GM23338 (cell line): Measurements from ENCODE around the gene DOCK1. TPM values are rescaled to one million over a fixed set of nuclear protein-coding genes. Genes with fewer than 3 reads are reported as not detected.
A peak's percentile ranks its signal among the peaks of the same experiment; 100 is the strongest.

Source experiments
- ATAC-seq: fragments of 200-7000 bp; cut with Tn5 transposase; 3 replicates; pipeline ENCODE4 v1.9.1; 2020
- DNase-seq: peaks from one replicate; pipeline ENCODE4 v3.0.0-alpha.2; 2015; ENCODE audit warnings: low spot score
- H2AFZ ChIP-seq: fragments of 200-600 bp; sonication (generic); 2 replicates; pipeline ENCODE4 v1.8.0; 2016; ENCODE audit warnings: antibody characterized with exemption, mild to moderate bottlenecking, moderate library complexity
- H3F3A ChIP-seq: fragments of 200-600 bp; sonication (generic); replicated peaks from 2 replicates; pipeline ENCODE4 v1.8.0; 2017; ENCODE audit warnings: antibody characterized with exemption, mixed run types, low read depth
- H3K27ac ChIP-seq: fragments of 200-600 bp; sonication (generic); 2 replicates; pipeline ENCODE4 v1.6.1; 2016; ENCODE audit warnings: low read depth
- H3K27me3 ChIP-seq: fragments of 200-600 bp; sonication (generic); 2 replicates; pipeline ENCODE4 v1.8.0; 2016; ENCODE audit warnings: mild to moderate bottlenecking, mixed run types, moderate library complexity; ENCODE audit not compliant: insufficient read depth
- H3K36me3 ChIP-seq: fragments of 200-600 bp; sonication (generic); 2 replicates; pipeline ENCODE4 v1.8.0; 2016; ENCODE audit warnings: mild to moderate bottlenecking; ENCODE audit not compliant: insufficient read depth
- H3K4me1 ChIP-seq: fragments of 200-600 bp; sonication (generic); 2 replicates; pipeline ENCODE4 v1.8.0; 2016; ENCODE audit warnings: mild to moderate bottlenecking, moderate library complexity; ENCODE audit not compliant: insufficient read depth
- H3K4me2 ChIP-seq: fragments of 200-600 bp; sonication (generic); 2 replicates; pipeline ENCODE4 v1.7.1; 2017; ENCODE audit warnings: mixed run types
- H3K4me3 ChIP-seq: fragments of 200-600 bp; sonication (generic); 2 replicates; pipeline ENCODE4 v1.6.1; 2016; ENCODE audit warnings: mixed run types
- H3K79me2 ChIP-seq: fragments of 200-600 bp; sonication (generic); replicated peaks from 2 replicates; pipeline ENCODE4 v1.8.0; 2017; ENCODE audit warnings: mild to moderate bottlenecking; ENCODE audit not compliant: insufficient read depth
- H3K9me2 ChIP-seq: fragments of 200-600 bp; sonication (generic); 2 replicates; pipeline ENCODE4 v1.8.0; 2017; ENCODE audit not compliant: insufficient read depth
- H4K20me1 ChIP-seq: fragments of 200-600 bp; sonication (generic); replicated peaks from 2 replicates; pipeline ENCODE4 v1.8.0; 2017; ENCODE audit warnings: mild to moderate bottlenecking; ENCODE audit not compliant: insufficient read depth
- H3K27ac Mint-ChIP-seq: 2 replicates; pipeline ENCODE4 v1.8.0; 2020; ENCODE audit warnings: inconsistent platforms, mild to moderate bottlenecking, moderate library complexity, mixed read lengths
- H3K27me3 Mint-ChIP-seq: 3 replicates; pipeline ENCODE4 v1.8.0; 2022; ENCODE audit warnings: low read depth, mild to moderate bottlenecking, moderate library complexity, mixed read lengths, inconsistent platforms; ENCODE audit not compliant: insufficient read depth, poor library complexity
- H3K36me3 Mint-ChIP-seq: 3 replicates; pipeline ENCODE4 v1.8.0; 2021; ENCODE audit warnings: low read depth, mild to moderate bottlenecking, inconsistent platforms, moderate library complexity, mixed read lengths
- H3K4me1 Mint-ChIP-seq: 3 replicates; pipeline ENCODE4 v1.8.0; 2020; ENCODE audit warnings: mild to moderate bottlenecking, inconsistent platforms, mixed read lengths
- H3K4me3 Mint-ChIP-seq: 3 replicates; pipeline ENCODE4 v1.8.0; 2021; ENCODE audit warnings: moderate library complexity, mild to moderate bottlenecking, inconsistent platforms, mixed read lengths
- H3K9me3 Mint-ChIP-seq: 3 replicates; pipeline ENCODE4 v1.8.0; 2020; ENCODE audit warnings: moderate library complexity, mild to moderate bottlenecking, inconsistent platforms, mixed read lengths
- EZH2 ChIP-seq: fragments of 200-600 bp; sonication (generic); IDR thresholded peaks from one replicate; pipeline ENCODE4 v1.8.0; 2017; ENCODE audit warnings: antibody characterized with exemption, mild to moderate bottlenecking, low read depth; ENCODE audit not compliant: unreplicated experiment
- JUNB ChIP-seq: IDR thresholded peaks from one replicate; pipeline ENCODE4 v1.6.1; 2016; ENCODE audit warnings: antibody characterized with exemption; ENCODE audit not compliant: unreplicated experiment
- NANOG ChIP-seq: IDR thresholded peaks from 2 replicates; pipeline ENCODE4 v1.6.1; 2016; ENCODE audit warnings: antibody characterized with exemption, borderline replicate concordance
- POLR2AphosphoS5 ChIP-seq: IDR thresholded peaks from 2 replicates; pipeline ENCODE4 v1.6.1; 2016; ENCODE audit warnings: antibody characterized with exemption, low read depth
- REST ChIP-seq: IDR thresholded peaks from one replicate; pipeline ENCODE4 v1.6.1; 2018; ENCODE audit warnings: antibody characterized with exemption; ENCODE audit not compliant: unreplicated experiment
- STAT1 ChIP-seq: IDR thresholded peaks from one replicate; pipeline ENCODE4 v1.6.1; 2016; ENCODE audit warnings: antibody characterized with exemption; ENCODE audit not compliant: unreplicated experiment
- ZNF114 ChIP-seq: fragments of 250-450 bp; sonication (Bioruptor Pico); IDR thresholded peaks from 2 replicates; pipeline ENCODE4 v1.5.0; 2020; ENCODE audit warnings: mild to moderate bottlenecking, moderate library complexity
- ZNF331 ChIP-seq: fragments of 250-450 bp; sonication (Bioruptor Pico); IDR thresholded peaks from 2 replicates; pipeline ENCODE4 v1.5.0; 2020; ENCODE audit warnings: low read depth, mild to moderate bottlenecking, moderate library complexity
- polyA plus RNA-seq: library from polyadenylated mRNA; unstranded; fragments of >200 nt; fragmentation: Nextera tagmentation; extraction: Ambion mirVana; gene quantifications from 2 replicates; pipeline ENCODE4 v1.2.1, GENCODE V29; 2016
- total RNA-seq: library from RNA; depleted of rRNA; stranded (reverse); fragments of >200 nt; shearing (Covaris generic); gene quantifications from 2 replicates; pipeline ENCODE4 v1.2.3, GENCODE V29; 2014
- TF ChIP-seq, protein P1 (sequence below): fragments of 250-450 bp; sonication (Bioruptor Pico); IDR thresholded peaks from 2 replicates; pipeline ENCODE4 v1.5.0; 2020; ENCODE audit warnings: mild to moderate bottlenecking, moderate library complexity
- TF ChIP-seq, protein P2 (sequence below), 2 experiments: fragments of 200-600 bp in 1 of 2; sonication (generic) in 1 of 2; conservative IDR thresholded peaks; 2 replicates each; pipeline versions ENCODE4 v1.5.1 to v1.6.1; 2016 to 2017; ENCODE audit warnings: antibody characterized with exemption in 2 of 2, low read depth in 2 of 2, mild to moderate bottlenecking in 2 of 2, moderate library complexity in 1 of 2
- TF ChIP-seq, protein P3 (sequence below): IDR thresholded peaks from 2 replicates; pipeline ENCODE4 v1.6.1; 2016; ENCODE audit warnings: antibody characterized with exemption

Gene DOCK1
- total and polyA plus RNA-seq, 2 experiments from 2014 or later: 13.2 to 55.3 TPM

DNA sequence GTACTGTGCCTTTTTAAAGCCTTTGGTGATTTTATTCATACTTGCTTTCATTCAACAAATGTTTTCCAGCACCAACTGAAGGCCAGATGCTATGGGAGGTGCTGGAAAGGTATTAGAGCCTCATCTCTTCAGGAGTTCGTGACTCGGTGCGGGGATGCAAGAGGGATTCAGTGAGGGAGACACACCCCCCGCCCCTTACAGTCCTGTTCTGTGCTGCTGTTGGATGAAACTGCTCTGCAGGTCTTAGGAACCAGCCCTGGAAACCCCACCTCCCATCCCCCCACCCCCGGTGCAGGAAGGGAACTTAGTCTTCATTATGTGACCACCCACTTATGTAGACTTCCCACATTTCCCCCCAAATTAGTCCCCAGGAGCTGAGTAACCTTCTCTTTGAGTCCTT lies 180.7 kb downstream of the DOCK1 start:
- Histone ChIP-seq H3K4me3 (no peak overlapping the region), H3K27ac (no peak overlapping the region), H3K9me2 (no peaks in the 10 kb centered on the region), H3K79me2 (no peaks in the 10 kb centered on the region), H3K27me3 (no peaks in the 10 kb centered on the region), H2AFZ (no peak overlapping the region), H3K4me2 (no peak overlapping the region), H4K20me1 (no peaks in the 10 kb centered on the region), H3K4me1 (no peaks in the 10 kb centered on the region), H3K36me3 (no peaks in the 10 kb centered on the region; the same call in 1 of the 2 replicates), H3F3A (no peaks in the 10 kb centered on the region)
- ATAC-seq (peak; percentile 71), DNase-seq (no peak)
- H3K4me3 Mint-ChIP-seq: no peak overlapping the region
- TF ChIP-seq, protein P1, sequence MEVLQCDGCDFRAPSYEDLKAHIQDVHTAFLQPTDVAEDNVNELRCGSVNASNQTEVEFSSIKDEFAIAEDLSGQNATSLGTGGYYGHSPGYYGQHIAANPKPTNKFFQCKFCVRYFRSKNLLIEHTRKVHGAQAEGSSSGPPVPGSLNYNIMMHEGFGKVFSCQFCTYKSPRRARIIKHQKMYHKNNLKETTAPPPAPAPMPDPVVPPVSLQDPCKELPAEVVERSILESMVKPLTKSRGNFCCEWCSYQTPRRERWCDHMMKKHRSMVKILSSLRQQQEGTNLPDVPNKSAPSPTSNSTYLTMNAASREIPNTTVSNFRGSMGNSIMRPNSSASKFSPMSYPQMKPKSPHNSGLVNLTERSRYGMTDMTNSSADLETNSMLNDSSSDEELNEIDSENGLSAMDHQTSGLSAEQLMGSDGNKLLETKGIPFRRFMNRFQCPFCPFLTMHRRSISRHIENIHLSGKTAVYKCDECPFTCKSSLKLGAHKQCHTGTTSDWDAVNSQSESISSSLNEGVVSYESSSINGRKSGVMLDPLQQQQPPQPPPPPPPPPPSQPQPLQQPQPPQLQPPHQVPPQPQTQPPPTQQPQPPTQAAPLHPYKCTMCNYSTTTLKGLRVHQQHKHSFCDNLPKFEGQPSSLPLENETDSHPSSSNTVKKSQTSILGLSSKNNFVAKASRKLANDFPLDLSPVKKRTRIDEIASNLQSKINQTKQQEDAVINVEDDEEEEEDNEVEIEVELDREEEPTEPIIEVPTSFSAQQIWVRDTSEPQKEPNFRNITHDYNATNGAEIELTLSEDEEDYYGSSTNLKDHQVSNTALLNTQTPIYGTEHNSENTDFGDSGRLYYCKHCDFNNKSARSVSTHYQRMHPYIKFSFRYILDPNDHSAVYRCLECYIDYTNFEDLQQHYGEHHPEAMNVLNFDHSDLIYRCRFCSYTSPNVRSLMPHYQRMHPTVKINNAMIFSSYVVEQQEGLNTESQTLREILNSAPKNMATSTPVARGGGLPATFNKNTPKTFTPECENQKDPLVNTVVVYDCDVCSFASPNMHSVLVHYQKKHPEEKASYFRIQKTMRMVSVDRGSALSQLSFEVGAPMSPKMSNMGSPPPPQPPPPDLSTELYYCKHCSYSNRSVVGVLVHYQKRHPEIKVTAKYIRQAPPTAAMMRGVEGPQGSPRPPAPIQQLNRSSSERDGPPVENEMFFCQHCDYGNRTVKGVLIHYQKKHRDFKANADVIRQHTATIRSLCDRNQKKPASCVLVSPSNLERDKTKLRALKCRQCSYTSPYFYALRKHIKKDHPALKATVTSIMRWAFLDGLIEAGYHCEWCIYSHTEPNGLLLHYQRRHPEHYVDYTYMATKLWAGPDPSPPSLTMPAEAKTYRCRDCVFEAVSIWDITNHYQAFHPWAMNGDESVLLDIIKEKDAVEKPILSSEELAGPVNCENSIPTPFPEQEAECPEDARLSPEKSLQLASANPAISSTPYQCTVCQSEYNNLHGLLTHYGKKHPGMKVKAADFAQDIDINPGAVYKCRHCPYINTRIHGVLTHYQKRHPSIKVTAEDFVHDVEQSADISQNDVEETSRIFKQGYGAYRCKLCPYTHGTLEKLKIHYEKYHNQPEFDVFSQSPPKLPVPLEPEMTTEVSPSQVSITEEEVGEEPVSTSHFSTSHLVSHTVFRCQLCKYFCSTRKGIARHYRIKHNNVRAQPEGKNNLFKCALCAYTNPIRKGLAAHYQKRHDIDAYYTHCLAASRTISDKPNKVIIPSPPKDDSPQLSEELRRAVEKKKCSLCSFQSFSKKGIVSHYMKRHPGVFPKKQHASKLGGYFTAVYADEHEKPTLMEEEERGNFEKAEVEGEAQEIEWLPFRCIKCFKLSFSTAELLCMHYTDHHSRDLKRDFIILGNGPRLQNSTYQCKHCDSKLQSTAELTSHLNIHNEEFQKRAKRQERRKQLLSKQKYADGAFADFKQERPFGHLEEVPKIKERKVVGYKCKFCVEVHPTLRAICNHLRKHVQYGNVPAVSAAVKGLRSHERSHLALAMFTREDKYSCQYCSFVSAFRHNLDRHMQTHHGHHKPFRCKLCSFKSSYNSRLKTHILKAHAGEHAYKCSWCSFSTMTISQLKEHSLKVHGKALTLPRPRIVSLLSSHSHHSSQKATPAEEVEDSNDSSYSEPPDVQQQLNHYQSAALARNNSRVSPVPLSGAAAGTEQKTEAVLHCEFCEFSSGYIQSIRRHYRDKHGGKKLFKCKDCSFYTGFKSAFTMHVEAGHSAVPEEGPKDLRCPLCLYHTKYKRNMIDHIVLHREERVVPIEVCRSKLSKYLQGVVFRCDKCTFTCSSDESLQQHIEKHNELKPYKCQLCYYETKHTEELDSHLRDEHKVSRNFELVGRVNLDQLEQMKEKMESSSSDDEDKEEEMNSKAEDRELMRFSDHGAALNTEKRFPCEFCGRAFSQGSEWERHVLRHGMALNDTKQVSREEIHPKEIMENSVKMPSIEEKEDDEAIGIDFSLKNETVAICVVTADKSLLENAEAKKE (CRISPR knock-in tag): no peak
- TF ChIP-seq, protein P2, sequence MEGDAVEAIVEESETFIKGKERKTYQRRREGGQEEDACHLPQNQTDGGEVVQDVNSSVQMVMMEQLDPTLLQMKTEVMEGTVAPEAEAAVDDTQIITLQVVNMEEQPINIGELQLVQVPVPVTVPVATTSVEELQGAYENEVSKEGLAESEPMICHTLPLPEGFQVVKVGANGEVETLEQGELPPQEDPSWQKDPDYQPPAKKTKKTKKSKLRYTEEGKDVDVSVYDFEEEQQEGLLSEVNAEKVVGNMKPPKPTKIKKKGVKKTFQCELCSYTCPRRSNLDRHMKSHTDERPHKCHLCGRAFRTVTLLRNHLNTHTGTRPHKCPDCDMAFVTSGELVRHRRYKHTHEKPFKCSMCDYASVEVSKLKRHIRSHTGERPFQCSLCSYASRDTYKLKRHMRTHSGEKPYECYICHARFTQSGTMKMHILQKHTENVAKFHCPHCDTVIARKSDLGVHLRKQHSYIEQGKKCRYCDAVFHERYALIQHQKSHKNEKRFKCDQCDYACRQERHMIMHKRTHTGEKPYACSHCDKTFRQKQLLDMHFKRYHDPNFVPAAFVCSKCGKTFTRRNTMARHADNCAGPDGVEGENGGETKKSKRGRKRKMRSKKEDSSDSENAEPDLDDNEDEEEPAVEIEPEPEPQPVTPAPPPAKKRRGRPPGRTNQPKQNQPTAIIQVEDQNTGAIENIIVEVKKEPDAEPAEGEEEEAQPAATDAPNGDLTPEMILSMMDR (conservative IDR thresholded peaks at IDR 0.05; ENCODE audit: low read depth in 2 of 2): no peak
- TF ChIP-seq STAT1: no peak
- TF ChIP-seq ZNF331 (CRISPR knock-in tag): no peak
- no peak for TF ChIP-seq NANOG
- TF ChIP-seq JUNB: no peak
- TF ChIP-seq, protein P3, sequence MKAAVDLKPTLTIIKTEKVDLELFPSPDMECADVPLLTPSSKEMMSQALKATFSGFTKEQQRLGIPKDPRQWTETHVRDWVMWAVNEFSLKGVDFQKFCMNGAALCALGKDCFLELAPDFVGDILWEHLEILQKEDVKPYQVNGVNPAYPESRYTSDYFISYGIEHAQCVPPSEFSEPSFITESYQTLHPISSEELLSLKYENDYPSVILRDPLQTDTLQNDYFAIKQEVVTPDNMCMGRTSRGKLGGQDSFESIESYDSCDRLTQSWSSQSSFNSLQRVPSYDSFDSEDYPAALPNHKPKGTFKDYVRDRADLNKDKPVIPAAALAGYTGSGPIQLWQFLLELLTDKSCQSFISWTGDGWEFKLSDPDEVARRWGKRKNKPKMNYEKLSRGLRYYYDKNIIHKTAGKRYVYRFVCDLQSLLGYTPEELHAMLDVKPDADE: no peak
- TF ChIP-seq EZH2: no peak
- no peak for TF ChIP-seq ZNF114 (CRISPR knock-in tag)
- no peak for TF ChIP-seq POLR2AphosphoS5
- TF ChIP-seq REST: no peak
- H3K27me3 Mint-ChIP-seq: peaks cover 6% of the 10 kb centered on the region
- H3K36me3 Mint-ChIP-seq: peaks cover 39% of the 10 kb centered on the region
- no peak overlapping the region for H3K27ac Mint-ChIP-seq
- H3K4me1 Mint-ChIP-seq: peaks cover 13% of the 10 kb centered on the region
- H3K9me3 Mint-ChIP-seq: no peaks in the 10 kb centered on the region; the same call in 2 of the 3 replicates
